ENCODE measurements around the gene MIAT. TPM values are rescaled to one million over a fixed set of nuclear protein-coding genes. Genes with fewer than 3 reads are reported as not detected.

The MIAT gene
- total RNA-seq, 2 experiments from 2014 or later, result 66.5 to 125 TPM

DNA sequence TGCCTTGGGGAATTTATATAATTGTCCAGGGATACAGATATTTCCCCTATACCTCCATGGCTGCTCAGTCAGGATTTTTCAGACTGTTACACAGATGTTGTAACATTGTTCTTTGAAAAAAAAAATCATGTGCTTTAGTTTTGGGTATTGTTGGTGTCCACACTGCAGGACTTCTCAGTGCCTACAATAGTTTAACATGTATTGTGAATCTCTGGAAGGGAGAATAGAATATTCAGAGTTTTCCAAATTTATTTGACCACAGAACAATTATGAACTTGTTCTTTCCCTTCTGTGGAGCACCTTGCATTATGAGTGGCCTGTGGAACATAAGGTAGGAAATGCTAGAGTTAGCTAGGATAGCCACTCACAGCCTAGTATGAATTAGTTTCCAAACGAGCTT, 21.1 kb upstream of the MIAT start:
- no peak for ATAC-seq
- Mint-ChIP-seq H3K4me3 (no peak overlapping the region), H3K36me3 (peaks cover 2% of the 10 kb centered on the region), H3K27ac (peak overlapping the region; percentile 5), H3K9me3 (ENCODE audit: low read depth) (no peaks in the 10 kb centered on the region), H3K4me1 (peaks cover 36% of the 10 kb centered on the region), H3K27me3 (no peaks in the 10 kb centered on the region)
- no peak for DNase-seq
- CTCF ChIA-PET, result interaction anchor here (0.8 kb wide), 2 partner anchors 9 to 19 kb away, joined by 3 to 4 read pairs; no protein-coding TSS in a partner anchor

GRCh38 chr22:26642465-26643417, 14.6 kb upstream of the MIAT start:
- peak overlapping the region; percentile 56 for H3K4me3 Mint-ChIP-seq
- CTCF ChIA-PET, result interaction anchor here (0.6 to 2.3 kb wide), 20 partner anchors 8 to 153 kb away, joined by 3 to 7 read pairs (median 4); no protein-coding TSS in a partner anchor
- H3K36me3 Mint-ChIP-seq, result no peaks in the 10 kb centered on the region
- no peaks in the 10 kb centered on the region for H3K9me3 Mint-ChIP-seq (ENCODE audit: low read depth)
- H3K27me3 Mint-ChIP-seq, result no peaks in the 10 kb centered on the region
- ATAC-seq (peak; percentile 88), DNase-seq (peak; percentile 94)
- peak overlapping the region; percentile 95 for H3K27ac Mint-ChIP-seq
- H3K4me1 Mint-ChIP-seq, result peaks cover 78% of the 10 kb centered on the region

DNA sequence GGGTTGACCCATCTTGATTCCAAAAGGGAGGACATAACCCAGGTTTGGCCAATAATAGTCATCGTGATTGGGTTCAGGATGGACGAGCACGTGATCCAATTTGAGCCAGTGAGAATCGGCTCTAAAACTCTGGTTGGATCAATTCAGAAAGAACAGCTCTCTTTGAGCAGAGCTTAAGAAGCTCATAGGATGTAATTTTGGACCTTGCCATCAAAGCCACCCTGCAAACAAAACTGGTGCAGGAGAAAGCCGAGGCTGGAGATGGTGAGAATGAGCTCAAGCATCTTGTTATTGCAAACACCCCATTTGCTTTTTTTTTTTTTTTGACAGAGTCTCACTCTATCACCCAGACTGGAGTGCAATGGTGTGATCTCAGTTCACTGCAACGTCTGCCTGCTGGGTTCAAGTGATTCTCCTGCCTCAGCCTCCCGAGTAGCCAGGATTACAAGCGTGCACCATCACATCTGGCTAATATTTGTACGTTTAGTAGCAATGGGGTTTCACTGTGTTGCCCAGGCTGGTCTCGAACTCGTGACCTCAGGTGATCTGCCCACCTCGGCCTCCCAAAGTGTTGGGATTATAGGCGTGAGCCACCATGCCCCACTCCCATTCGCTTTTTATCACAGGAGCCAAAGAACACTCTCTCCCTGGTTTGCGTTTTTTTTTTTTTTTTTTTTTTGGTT, 13.8 kb upstream of the MIAT start:
- CTCF ChIA-PET, result interaction anchor here (0.6 to 2.3 kb wide), 9 partner anchors 9 to 154 kb away, joined by 3 to 6 read pairs (median 4); no protein-coding TSS in a partner anchor
- H3K9me3 Mint-ChIP-seq (ENCODE audit: low read depth), result no peaks in the 10 kb centered on the region
- ATAC-seq, result peak; percentile 35

GRCh38 chr22:26646158-26646557, 11.2 kb upstream of the MIAT start:
- no peak for DNase-seq
- peaks cover 96% of the 10 kb centered on the region for H3K4me1 Mint-ChIP-seq
- no peak overlapping the region for H3K4me3 Mint-ChIP-seq
- no peaks in the 10 kb centered on the region for H3K9me3 Mint-ChIP-seq (ENCODE audit: low read depth)
- CTCF ChIA-PET, result no interaction called here
- no peaks in the 10 kb centered on the region for H3K36me3 Mint-ChIP-seq
- no peak overlapping the region for H3K27ac Mint-ChIP-seq
- no peak for ATAC-seq
- peaks cover 3% of the 10 kb centered on the region for H3K27me3 Mint-ChIP-seq

More for the DNA sequence above, 13.8 kb upstream of the MIAT start:
- Mint-ChIP-seq H3K4me3 (peak overlapping the region; percentile 56), H3K36me3 (no peaks in the 10 kb centered on the region), H3K4me1 (peaks cover 84% of the 10 kb centered on the region), H3K27me3 (no peaks in the 10 kb centered on the region), H3K27ac (peak overlapping the region; percentile 95)
- peak; percentile 72 for DNase-seq

- H3K4me1 Mint-ChIP-seq, result peaks cover 87% of the 10 kb centered on the region
- H3K27ac Mint-ChIP-seq, result peak overlapping the region; percentile 71
- peak; percentile 78 for DNase-seq
- H3K27me3 Mint-ChIP-seq, result peaks cover 5% of the 10 kb centered on the region
- H3K36me3 Mint-ChIP-seq, result no peaks in the 10 kb centered on the region
- H3K4me3 Mint-ChIP-seq, result peak overlapping the region; percentile 32
- peak; percentile 61 for ATAC-seq
- H3K9me3 Mint-ChIP-seq (ENCODE audit: low read depth), result no peaks in the 10 kb centered on the region
- CTCF ChIA-PET, result interaction anchor here (1.0 to 1.8 kb wide), 2 partner anchors 17 to 18 kb away, joined by 4 to 5 read pairs; no protein-coding TSS in a partner anchor
These were observed 9.3 kb upstream of the MIAT start for GRCh38 chr22:26648011-26648497.

DNA sequence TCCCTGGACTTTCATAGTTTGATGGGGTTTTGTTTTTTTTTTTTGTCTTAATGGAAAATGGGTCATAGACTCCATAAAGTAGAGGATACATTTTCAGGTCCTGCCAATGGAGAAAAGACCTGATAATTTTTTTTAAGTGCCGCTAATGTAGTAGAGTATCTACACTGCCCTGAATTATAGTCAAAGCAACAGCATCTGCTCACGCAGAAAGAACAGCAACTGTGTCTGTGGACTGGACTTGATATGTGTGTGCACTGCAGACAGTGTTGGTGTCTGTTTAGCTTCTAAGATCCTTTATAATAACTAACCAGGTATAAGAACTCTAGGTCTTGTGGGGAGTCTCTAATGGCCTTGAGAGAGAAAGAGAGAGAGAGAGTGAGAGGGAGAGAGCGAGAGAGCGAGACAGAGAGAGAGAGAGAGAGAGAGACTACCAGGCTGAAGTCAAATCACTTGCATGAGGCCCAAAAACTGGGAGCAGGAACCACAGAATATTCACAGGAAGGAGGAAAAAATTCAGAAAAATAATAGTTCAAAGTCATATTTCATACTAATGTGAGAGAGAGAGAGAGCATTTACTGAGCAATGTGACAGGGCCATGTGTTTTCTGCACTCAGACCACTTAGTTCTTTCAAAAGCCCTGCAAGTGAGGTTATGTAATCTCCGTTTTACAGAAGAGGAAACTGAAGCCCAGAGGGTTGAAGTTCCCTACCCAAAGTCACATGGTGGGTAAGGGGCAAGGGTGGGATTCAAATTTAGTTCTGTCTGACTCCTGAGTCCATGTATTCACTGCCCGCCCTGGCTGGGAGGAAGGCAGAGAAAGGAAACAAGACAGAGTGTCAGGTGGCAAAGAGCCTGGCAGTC, 8.6 kb upstream of the MIAT start:
- H3K4me3 Mint-ChIP-seq, result peak overlapping the region; percentile 32
- H3K9me3 Mint-ChIP-seq (ENCODE audit: low read depth), result no peaks in the 10 kb centered on the region
- peak overlapping the region; percentile 71 for H3K27ac Mint-ChIP-seq
- H3K36me3 Mint-ChIP-seq, result no peaks in the 10 kb centered on the region
- H3K4me1 Mint-ChIP-seq, result peaks cover 80% of the 10 kb centered on the region
- H3K27me3 Mint-ChIP-seq, result peaks cover 5% of the 10 kb centered on the region
- no peak for ATAC-seq
- CTCF ChIA-PET, result interaction anchor here (1.0 kb wide), 1 partner anchor 17 kb away, joined by 4 read pairs; no protein-coding TSS in a partner anchor
- no peak for DNase-seq

DNA sequence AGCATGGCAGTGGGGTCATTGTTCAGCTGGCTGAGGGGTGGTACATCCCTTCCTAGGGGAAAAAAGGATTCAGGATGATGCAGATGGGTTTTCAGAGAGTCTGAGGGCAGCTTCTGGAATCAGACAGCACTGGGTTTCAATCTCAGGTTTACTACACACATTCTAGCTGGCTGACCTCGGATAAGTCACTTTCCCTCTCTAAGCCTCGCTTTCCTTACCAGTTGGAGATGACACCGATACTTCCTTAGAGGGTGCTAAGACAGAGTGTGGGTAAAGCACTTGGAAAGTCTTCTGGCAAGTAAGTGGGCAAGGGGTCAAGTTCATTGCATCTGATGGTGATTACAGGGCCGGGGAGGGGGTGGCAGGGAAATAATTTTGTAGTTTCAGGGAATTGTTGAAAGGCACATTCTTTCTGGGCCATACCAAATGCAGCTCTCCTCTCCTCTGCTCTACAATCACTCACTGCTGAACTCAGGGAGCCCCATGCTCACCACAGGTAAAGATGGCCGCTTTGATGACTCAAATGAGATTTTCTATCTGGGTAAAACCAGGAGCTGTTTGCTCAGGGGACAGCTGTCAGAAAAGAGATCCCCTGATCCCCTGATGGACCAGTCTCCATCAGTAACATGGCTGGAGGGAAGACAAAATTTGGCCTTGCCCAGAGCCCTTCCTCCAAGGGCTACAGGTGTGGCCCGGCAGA, 6.5 kb upstream of the MIAT start:
- peak overlapping the region; percentile 11 for H3K27ac Mint-ChIP-seq
- DNase-seq (no peak), ATAC-seq (peak; percentile 37)
- H3K27me3 Mint-ChIP-seq, result peaks cover 10% of the 10 kb centered on the region
- H3K4me1 Mint-ChIP-seq, result peaks cover 59% of the 10 kb centered on the region
- CTCF ChIA-PET, result interaction anchor here (0.7 to 1.7 kb wide), 4 partner anchors 9 to 133 kb away, joined by 3 to 10 read pairs (median 3); no protein-coding TSS in a partner anchor
- no peak overlapping the region for H3K4me3 Mint-ChIP-seq
- no peaks in the 10 kb centered on the region for H3K36me3 Mint-ChIP-seq
- no peaks in the 10 kb centered on the region for H3K9me3 Mint-ChIP-seq (ENCODE audit: low read depth)

DNA sequence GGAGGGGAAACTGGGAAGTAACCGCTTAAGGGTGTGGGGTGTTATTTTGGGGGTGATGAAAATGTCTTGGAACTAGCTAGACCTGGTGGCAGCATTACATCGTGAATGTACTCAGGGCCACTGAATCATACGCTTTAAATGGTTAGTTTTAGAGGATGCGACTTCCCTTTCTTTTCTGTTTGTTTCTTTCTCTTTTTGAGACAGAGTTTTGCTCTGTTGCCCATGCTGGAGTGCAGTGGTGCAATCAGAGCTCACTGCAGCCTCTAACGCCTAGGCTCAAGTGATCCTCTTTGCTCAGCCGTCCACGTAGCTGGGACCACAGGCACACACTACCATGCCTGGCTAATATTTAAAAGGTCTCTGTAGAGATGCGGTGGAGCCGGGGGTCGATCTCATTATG, 5.6 kb upstream of the MIAT start:
- Mint-ChIP-seq H3K4me1 (peaks cover 49% of the 10 kb centered on the region), H3K27ac (no peak overlapping the region), H3K9me3 (ENCODE audit: low read depth) (no peaks in the 10 kb centered on the region), H3K36me3 (no peaks in the 10 kb centered on the region), H3K4me3 (no peak overlapping the region), H3K27me3 (peaks cover 10% of the 10 kb centered on the region)
- DNase-seq (no peak), ATAC-seq (no peak)
- CTCF ChIA-PET, result interaction anchor here (1.6 kb wide), 1 partner anchor 14 kb away, joined by 5 read pairs; no protein-coding TSS in a partner anchor

GRCh38 chr22:26658161-26658560, 773 bp downstream of the MIAT start:
- ATAC-seq (no peak), DNase-seq (peak; percentile 50)
- H3K36me3 Mint-ChIP-seq, result peaks cover 2% of the 10 kb centered on the region
- H3K4me3 Mint-ChIP-seq, result peak overlapping the region; percentile 86
- no peaks in the 10 kb centered on the region for H3K9me3 Mint-ChIP-seq (ENCODE audit: low read depth)
- CTCF ChIA-PET, result interaction anchor here (1.9 to 2.1 kb wide), 2 partner anchors 10 to 176 kb away, joined by 4 to 5 read pairs; no protein-coding TSS in a partner anchor
- H3K27me3 Mint-ChIP-seq, result peaks cover 4% of the 10 kb centered on the region
- H3K4me1 Mint-ChIP-seq, result peaks cover 39% of the 10 kb centered on the region
- peak overlapping the region; percentile 90 for H3K27ac Mint-ChIP-seq

DNA sequence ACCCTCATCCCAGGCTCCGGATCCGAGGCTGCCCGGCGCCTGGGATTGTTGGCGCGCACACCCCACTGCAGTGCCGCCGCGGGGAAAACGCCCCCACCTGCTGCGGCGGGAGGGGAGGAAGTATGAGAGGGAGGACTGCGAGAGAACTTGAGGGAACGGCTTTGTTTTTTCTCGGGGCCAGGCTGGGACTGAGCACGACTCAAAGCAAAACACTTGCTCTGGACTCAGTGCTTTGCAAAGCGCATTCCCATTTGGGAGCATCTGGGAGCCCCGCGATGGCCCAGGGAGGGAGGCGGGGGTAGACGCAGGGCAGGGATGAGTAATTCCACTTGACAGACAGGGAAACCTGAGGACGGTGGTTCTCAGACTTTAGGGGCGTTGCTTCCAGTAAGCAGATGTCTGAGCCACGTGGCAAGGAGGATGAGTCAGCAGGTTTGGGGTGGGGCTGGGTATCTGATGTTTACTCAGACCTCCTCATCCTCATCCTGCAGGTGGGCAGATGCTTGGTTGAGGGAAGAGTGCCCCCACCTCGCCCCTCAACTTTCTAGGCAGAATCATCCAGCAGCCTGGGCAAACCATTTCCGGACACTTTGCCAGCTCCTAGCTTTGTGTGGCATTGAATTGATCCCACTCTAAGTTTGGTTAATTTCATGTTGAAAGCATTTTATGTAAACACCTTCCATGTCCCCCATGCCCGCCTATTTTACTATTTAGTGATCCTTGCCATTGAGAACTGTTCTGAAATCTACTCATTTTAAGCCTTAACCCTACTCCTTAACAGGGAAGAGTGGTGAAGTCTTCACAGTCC, 1.5 kb downstream of the MIAT start:
- ATAC-seq, result peak; percentile 82
- Mint-ChIP-seq H3K4me1 (peaks cover 45% of the 10 kb centered on the region), H3K36me3 (peaks cover 8% of the 10 kb centered on the region), H3K27me3 (peaks cover 4% of the 10 kb centered on the region), H3K9me3 (ENCODE audit: low read depth) (no peaks in the 10 kb centered on the region), H3K4me3 (peak overlapping the region; percentile 86), H3K27ac (peak overlapping the region; percentile 90)
- peak; percentile 94 for DNase-seq
- CTCF ChIA-PET, result interaction anchor here (0.9 to 1.9 kb wide), 4 partner anchors 10 to 156 kb away, joined by 3 to 4 read pairs (median 4); no protein-coding TSS in a partner anchor

GRCh38 chr22:26660356-26660755, 3.0 kb downstream of the MIAT start:
- CTCF ChIA-PET, result interaction anchor here (0.9 to 1.4 kb wide), 2 partner anchors 10 to 28 kb away, joined by 3 read pairs; no protein-coding TSS in a partner anchor
- ATAC-seq (no peak), DNase-seq (no peak)
- H3K4me3 Mint-ChIP-seq, result no peak overlapping the region
- H3K27ac Mint-ChIP-seq, result no peak overlapping the region
- H3K4me1 Mint-ChIP-seq, result peaks cover 60% of the 10 kb centered on the region
- no peaks in the 10 kb centered on the region for H3K9me3 Mint-ChIP-seq (ENCODE audit: low read depth)
- H3K27me3 Mint-ChIP-seq, result no peaks in the 10 kb centered on the region
- H3K36me3 Mint-ChIP-seq, result peaks cover 14% of the 10 kb centered on the region

Measured in activated CD8-positive, alpha-beta memory T cell treated with anti-CD3 and anti-CD28 coated beads, Interleukin-2, amount 10 ng/mL, durations not matched to agents 7 days and 5 days (primary cell).